Right cardiac atrium (tissue), 5 donors: ENCODE results near the gene CSF2. TPM values are rescaled to one million over a fixed set of nuclear protein-coding genes. Genes with fewer than 3 reads are reported as not detected.
A peak's percentile ranks its signal among the peaks of the same experiment; 100 is the strongest.

Source experiments
- ATAC-seq, 2 donors: fragments of 200-7000 bp; cut with Tn5 transposase; one replicate each; pipeline versions ENCODE4 v1.8.0 to v1.9.1; 2020; ENCODE audit warnings: moderate library complexity in 2 of 2, mild to moderate bottlenecking in 1 of 2
- DNase-seq, 3 donors: peaks; one replicate each; pipeline ENCODE4 v3.0.0-alpha.2; 2020
- H3K27ac ChIP-seq: one replicate; pipeline ENCODE4 v1.5.1; 2013; ENCODE audit warnings: mild to moderate bottlenecking, low read length, control low read depth, moderate library complexity
- H3K27me3 ChIP-seq: one replicate; pipeline ENCODE4 v1.6.1; 2013; ENCODE audit not compliant: control insufficient read depth, insufficient read depth
- H3K4me1 ChIP-seq: one replicate; pipeline ENCODE4 v1.6.1; 2013; ENCODE audit warnings: low read length; ENCODE audit not compliant: control insufficient read depth, insufficient read depth
- H3K4me3 ChIP-seq: one replicate; pipeline ENCODE4 v1.5.1; 2013; ENCODE audit warnings: low read length, control low read depth
- H3K9me3 ChIP-seq: one replicate; pipeline ENCODE4 v1.6.1; 2013; ENCODE audit warnings: low read length; ENCODE audit not compliant: control insufficient read depth
- WGBS: extraction: QIAGEN DNeasy Blood & Tissue Kit; methylation state at CpG from one replicate; pipeline ENCODE4 v1.1.7; 2013; 5-methylcytosine and 5-hydroxymethylcytosine counted together
- intact Hi-C, 4 donors: fragments of 100-400 bp; cut with DNase I; formaldehyde crosslinking; loops; one replicate each; pipeline versions ENCODE4 v1.11.0 to v1.14.0; 2022 to 2023
- polyA plus RNA-seq: library from polyadenylated mRNA; stranded (reverse); fragments of 200-250 nt; gene quantifications from one replicate; pipeline ENCODE4 v1.2.3, GENCODE V29; 2013
- total RNA-seq, 4 donors: library from RNA; stranded (reverse); fragmentation: NEBNext Ultra II Directional; extraction: Animal tissue kit (Norgen Biotek cat#: 25700); gene quantifications; one replicate each; pipeline ENCODE4 v1.2.1, GENCODE V29; 2021
- donor health status: healthy with polysubstance abuse.
- donor health status: DM: no; HTN: yes; CAD: no.
- donor health status: DM: no; HTN: no; CAD: no.
- donor health status: DM: no; HTN: yes; CAD: no; lungs with severe emphysema.
- donor health status: DM: yes; HTN: yes; CAD: no.

The CSF2 gene
- total and polyA plus RNA-seq, 5 donors, result not detected

DNA sequence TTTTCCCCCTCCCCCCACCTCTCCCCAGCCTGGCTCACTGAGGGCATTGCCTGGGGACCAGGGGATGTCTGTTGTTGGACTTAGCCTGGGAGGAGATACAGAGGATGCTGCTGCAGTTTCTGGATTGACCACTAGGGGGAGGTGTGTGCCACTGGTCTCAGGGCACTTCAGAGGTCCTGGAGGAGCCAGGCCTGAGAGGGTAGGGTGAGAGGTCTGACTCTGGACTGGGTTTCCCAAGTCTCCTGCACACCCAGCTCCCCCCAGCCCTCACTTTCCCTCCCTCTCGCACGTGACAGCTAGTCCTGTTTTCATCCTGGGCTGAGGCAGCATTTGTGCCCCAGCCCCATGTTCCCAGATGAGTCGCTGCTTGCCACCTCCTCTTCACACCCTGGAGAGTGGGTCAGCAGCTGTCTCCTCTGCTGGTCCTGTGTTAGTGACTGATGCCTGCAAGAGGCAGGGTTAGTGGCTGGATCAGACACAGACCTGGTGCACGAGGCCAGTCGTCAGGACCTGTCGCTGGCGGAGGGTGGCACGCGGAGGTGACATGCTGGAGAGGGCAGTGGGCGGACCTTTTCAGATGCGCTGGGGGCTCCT, 8.8 kb upstream of the CSF2 start:
- peak; percentile 47 to 73 for ATAC-seq

DNA sequence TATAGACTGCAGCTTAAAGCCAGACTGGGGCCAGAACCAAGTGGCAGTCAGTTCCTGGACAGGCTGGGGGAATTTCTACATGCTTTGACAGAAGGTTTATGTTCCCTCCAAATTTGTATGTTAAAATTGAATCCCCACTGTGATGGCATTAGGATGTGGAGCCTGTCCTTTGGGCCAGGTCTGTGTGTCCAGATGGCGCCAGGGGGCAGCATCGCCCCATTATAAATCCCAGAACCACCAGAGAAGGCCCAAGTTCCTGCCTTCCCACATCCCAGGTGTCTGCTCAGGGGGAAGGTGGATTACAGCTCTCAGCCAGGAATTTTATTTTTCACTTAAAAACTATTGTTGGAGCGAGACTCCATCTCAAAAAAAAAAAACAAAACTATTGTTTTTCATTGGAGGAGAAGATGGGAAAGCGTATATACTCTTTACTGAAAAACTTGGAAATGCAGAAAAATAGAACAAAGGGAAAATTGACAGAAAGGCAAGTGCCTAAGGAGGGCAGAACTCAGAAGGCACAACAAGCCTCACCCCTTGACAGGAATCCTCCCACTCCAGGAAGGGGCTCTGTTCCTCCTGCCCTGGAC, 8.1 kb upstream of the CSF2 start:
- no peaks in the 10 kb centered on the region for H3K27me3 ChIP-seq
- no peaks in the 10 kb centered on the region for H3K4me1 ChIP-seq
- H3K27ac ChIP-seq, result no peak overlapping the region
- H3K4me3 ChIP-seq, result no peak overlapping the region
- peak; percentile 43 to 64 for ATAC-seq
- 60% methylated on average over 4 of the region's 4 CpGs for WGBS
- H3K9me3 ChIP-seq, result no peaks in the 10 kb centered on the region
- intact Hi-C loops, result no loop called here
- peak in 2 of 3 donors; percentile 35 to 75 for DNase-seq

More for the DNA sequence above, 8.8 kb upstream of the CSF2 start:
- H3K27ac ChIP-seq, result no peak overlapping the region
- no peaks in the 10 kb centered on the region for H3K4me1 ChIP-seq
- H3K4me3 ChIP-seq, result no peak overlapping the region
- DNase-seq, result peak in 2 of 3 donors; percentile 66 to 83
- H3K27me3 ChIP-seq, result no peaks in the 10 kb centered on the region
- WGBS, result 80% methylated on average over 11 of the region's 11 CpGs
- intact Hi-C loops, result loop anchor here in 1 of 4 donors (5.0 kb wide), 1 partner anchor 67 kb away; no protein-coding TSS in a partner anchor
- no peaks in the 10 kb centered on the region for H3K9me3 ChIP-seq

DNA sequence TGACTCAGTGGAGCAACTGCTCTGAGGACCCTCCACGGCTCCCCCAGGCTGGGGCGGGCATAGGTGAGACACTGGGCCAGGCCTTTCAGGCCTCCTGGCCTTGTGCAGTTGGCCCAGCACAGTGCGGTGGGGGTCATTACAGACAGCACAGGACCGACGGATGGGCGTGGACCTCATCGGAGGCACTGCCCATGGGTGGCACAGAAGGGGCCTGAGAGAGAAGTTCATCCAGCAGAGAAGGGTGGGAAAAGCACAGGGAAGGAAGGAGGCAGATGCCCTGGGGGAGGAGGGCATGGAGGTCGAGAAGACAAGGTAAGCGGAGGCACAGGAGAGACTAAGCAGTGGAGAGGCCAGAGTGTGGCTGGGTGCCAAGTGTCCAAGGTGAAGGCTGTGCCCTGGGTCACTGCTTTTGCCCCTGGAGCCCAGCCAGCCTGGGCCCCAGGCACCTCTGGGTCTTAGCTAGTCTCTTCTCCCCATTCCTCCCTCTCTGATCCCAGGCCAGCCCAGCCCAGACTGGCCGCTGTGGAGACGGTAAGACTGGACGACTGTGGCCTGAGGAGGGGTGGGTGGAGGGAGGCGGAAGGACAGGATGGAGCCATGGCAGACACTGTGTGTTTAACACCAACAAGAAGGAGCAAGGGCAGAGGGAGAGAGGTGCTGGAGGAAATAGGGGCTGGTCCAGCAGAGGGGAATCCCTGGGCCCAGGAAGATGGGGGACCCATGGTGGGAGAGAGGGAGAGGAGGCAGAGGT, 7.5 kb upstream of the CSF2 start:
- no peaks in the 10 kb centered on the region for H3K4me1 ChIP-seq
- WGBS, result 96% methylated on average over 13 of the region's 13 CpGs
- ATAC-seq (no peak), DNase-seq (no peak)
- no peaks in the 10 kb centered on the region for H3K9me3 ChIP-seq
- intact Hi-C loops, result no loop called here
- no peak overlapping the region for H3K4me3 ChIP-seq
- no peaks in the 10 kb centered on the region for H3K27me3 ChIP-seq
- no peak overlapping the region for H3K27ac ChIP-seq

DNA sequence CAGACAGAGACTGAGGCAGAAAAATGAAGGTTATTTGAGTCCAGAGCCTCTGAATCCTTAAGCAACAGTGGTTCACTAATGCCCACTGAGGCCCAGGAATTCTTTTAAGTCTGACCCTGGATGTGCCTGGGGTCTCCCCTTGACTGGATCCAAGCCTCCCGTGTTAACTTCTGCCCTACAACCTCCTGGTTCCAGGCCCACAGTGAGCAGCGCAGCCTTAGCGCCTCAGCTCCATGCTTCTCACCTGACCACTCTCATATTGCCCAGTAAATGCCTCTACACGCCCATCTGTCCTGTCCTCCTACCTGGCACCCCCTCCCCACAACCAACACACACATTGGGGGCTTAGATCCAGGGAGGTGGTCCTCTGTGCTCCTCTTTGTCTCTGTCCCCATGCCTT, 6.7 kb upstream of the CSF2 start:
- 97% methylated on average over 4 of the region's 4 CpGs for WGBS
- no peak overlapping the region for H3K4me3 ChIP-seq
- intact Hi-C loops, result no loop called here
- no peak for ATAC-seq
- H3K4me1 ChIP-seq, result no peaks in the 10 kb centered on the region
- no peaks in the 10 kb centered on the region for H3K9me3 ChIP-seq
- H3K27me3 ChIP-seq, result no peaks in the 10 kb centered on the region
- DNase-seq, result no peak
- no peak overlapping the region for H3K27ac ChIP-seq

DNA sequence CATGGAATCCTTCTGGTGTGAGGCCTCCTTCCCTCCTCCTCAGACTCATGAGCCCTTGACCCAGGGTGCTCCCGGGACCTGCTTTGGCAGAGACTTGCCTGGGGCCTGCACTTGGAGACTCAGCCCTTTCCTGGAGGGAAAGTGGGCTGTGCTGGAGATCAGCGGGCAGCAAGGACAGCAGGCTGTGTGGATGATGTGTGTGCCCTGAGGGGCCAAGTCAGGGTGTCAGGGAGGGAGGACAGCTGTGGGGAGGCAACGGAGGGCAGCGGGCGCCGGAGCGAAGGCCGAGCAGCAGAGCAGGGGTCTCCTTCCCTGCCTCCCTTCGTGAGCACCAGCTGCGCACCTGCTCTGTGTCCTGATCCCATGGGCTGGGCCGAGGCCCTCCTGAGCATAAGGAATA, 6.1 kb upstream of the CSF2 start:
- intact Hi-C loops, result no loop called here
- no peak for DNase-seq
- Histone ChIP-seq H3K4me3 (no peak overlapping the region), H3K4me1 (no peaks in the 10 kb centered on the region), H3K9me3 (no peaks in the 10 kb centered on the region), H3K27ac (no peak overlapping the region), H3K27me3 (no peaks in the 10 kb centered on the region)
- ATAC-seq, result no peak
- WGBS, result 90% methylated on average over 11 of the region's 11 CpGs

GRCh38 chr5:132067941-132068808, 5.4 kb upstream of the CSF2 start:
- WGBS, result 92% methylated on average over 13 of the region's 13 CpGs
- intact Hi-C loops, result no loop called here
- no peaks in the 10 kb centered on the region for H3K9me3 ChIP-seq
- DNase-seq (no peak), ATAC-seq (no peak)
- H3K27ac ChIP-seq, result no peak overlapping the region
- no peaks in the 10 kb centered on the region for H3K4me1 ChIP-seq
- H3K27me3 ChIP-seq, result no peaks in the 10 kb centered on the region
- H3K4me3 ChIP-seq, result no peak overlapping the region

DNA sequence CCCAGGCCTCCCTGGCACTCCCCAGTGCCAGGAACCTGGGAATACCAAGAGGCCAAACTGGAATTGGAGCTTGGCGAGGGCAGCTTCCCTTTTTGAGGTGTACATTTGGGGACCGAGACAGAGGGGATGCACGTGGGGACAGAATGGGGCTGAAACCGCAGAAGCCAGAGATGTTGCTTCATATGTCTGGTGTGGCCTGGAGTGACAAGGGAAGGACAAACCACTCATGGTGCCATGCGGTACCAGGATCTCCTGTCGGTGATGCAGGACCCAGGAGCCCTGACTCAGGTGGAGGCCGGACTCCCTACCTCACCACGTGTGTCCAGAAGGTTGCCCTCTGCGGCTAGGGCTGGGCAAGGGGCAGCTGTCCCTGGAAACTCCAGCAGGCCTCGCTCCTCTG, 4.0 kb upstream of the CSF2 start:
- intact Hi-C loops, result no loop called here
- H3K4me1 ChIP-seq, result no peaks in the 10 kb centered on the region
- no peak for DNase-seq
- H3K27me3 ChIP-seq, result no peaks in the 10 kb centered on the region
- WGBS, result 89% methylated on average over 10 of the region's 10 CpGs
- no peak for ATAC-seq
- H3K9me3 ChIP-seq, result no peaks in the 10 kb centered on the region
- no peak overlapping the region for H3K27ac ChIP-seq
- no peak overlapping the region for H3K4me3 ChIP-seq

DNA sequence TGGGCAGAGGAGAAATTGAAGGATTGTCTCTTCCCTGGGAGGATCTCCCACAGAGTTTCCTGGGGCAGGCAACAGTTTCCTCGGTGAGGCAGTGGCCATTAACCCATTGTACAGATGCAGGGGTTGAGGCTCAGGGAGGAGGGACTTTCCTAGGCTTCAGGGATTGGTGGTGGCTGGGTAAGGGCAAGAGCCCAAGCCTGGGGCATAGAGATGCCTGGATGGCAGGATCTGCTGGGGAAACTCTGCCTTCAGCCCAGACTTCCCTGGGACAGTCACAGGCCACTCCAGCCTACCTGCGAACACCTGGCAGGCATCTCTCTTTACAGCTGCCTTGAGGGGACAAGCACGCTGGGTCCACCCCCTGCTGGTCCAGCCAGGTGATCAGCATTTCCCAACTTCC, 3.6 kb upstream of the CSF2 start:
- 94% methylated on average over 3 of the region's 3 CpGs for WGBS
- Histone ChIP-seq H3K4me3 (no peak overlapping the region), H3K4me1 (no peaks in the 10 kb centered on the region), H3K27me3 (no peaks in the 10 kb centered on the region), H3K9me3 (no peaks in the 10 kb centered on the region), H3K27ac (no peak overlapping the region)
- ATAC-seq, result no peak
- intact Hi-C loops, result no loop called here
- no peak for DNase-seq

DNA sequence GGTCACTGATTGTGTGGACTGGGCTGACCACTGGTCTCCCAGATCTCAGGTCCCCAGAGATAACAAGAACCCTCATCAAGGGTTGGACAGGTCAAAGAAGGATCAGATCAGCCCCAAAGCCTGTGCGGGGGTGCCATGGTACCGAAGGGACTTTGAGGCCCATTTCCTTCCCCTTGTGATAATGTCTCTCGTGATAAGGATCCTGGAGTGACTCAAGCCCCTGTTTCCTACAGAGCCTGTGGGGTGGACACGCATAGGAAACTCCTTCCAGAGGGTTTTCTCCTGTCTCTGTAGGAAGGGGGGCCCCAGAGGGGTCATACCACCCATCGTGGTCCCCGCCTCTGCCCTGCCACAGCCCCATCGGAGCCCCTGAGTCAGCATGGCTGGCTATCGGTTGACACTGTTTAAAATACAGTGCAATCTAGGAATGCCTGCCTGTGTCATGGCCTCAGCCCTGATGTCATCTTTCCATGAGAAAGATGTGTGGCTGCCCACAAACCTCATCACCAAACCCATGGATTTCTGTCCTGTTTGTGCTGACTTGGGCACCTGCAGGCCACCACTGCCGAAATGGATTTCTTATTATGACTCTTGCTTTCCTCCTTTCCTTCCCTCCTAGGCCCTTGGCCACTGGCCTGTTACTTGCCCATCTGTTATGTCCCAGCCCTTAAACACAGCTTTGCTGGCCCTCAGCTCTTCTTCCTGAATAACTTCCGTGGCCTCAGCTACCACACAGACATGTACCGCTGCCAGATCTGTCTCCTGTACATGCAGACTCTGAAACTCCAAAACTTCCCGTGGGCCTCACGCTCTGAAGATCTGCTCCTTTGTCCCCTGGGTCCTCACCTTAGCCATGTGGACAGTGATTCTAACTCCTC, 2.9 kb upstream of the CSF2 start:
- intact Hi-C loops, result no loop called here
- H3K27me3 ChIP-seq, result no peaks in the 10 kb centered on the region
- DNase-seq (no peak), ATAC-seq (no peak)
- no peaks in the 10 kb centered on the region for H3K4me1 ChIP-seq
- H3K27ac ChIP-seq, result no peak overlapping the region
- H3K4me3 ChIP-seq, result no peak overlapping the region
- H3K9me3 ChIP-seq, result no peaks in the 10 kb centered on the region
- 50% methylated on average over 13 of the region's 13 CpGs for WGBS

DNA sequence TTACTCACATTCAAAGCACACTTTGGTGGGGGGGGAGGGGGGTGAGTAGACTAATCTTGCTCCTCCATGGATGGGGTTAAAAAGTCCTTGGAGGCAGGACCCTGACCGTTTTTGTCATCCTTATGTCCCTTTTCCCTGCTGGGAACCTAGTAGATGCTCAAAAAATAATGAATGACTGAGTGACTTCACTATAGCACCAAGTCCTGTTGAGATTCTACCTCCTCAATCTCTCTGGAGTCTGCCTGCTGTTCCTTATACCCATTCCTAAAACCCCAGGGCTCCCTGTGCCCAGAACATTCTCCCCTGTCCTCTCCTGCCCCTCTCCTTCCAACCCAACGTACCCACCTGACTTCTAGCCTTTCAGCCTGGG, 2.3 kb upstream of the CSF2 start:
- ATAC-seq (no peak), DNase-seq (no peak)
- Histone ChIP-seq H3K27ac (no peak overlapping the region), H3K4me1 (no peaks in the 10 kb centered on the region), H3K27me3 (no peaks in the 10 kb centered on the region), H3K9me3 (no peaks in the 10 kb centered on the region), H3K4me3 (no peak overlapping the region)
- intact Hi-C loops, result no loop called here
- 74% methylated on average over 2 of the region's 2 CpGs for WGBS
